ENCODE data around the gene UBE2J2.

UBE2J2 gene

GRCh38 chr1:1244192-1244811 is 29.4 kb downstream of the UBE2J2 start:
- Histone ChIP-seq H3K9ac (ENCODE audit: low read depth, low read length) (no peak overlapping the region), H3K4me1 (ENCODE audit: control insufficient read depth, insufficient read depth, low read length) (no peaks in the 10 kb centered on the region), H3K9me3 (ENCODE audit: control insufficient read depth, insufficient read depth, low read length) (no peaks in the 10 kb centered on the region), H3K4me3 (ENCODE audit: low read depth, low read length) (no peak overlapping the region), H3K27me3 (ENCODE audit: control insufficient read depth, insufficient read depth, low read length) (no peaks in the 10 kb centered on the region), H3K36me3 (ENCODE audit: control insufficient read depth, insufficient read depth, low read length) (peaks cover 6% of the 10 kb centered on the region)

- peaks cover 6% of the 10 kb centered on the region for H3K36me3 ChIP-seq (ENCODE audit: control insufficient read depth, insufficient read depth, low read length)
- H3K27me3 ChIP-seq (ENCODE audit: control insufficient read depth, insufficient read depth, low read length): no peaks in the 10 kb centered on the region
- no peaks in the 10 kb centered on the region for H3K4me1 ChIP-seq (ENCODE audit: control insufficient read depth, insufficient read depth, low read length)
- no peaks in the 10 kb centered on the region for H3K9me3 ChIP-seq (ENCODE audit: control insufficient read depth, insufficient read depth, low read length)
- no peak overlapping the region for H3K9ac ChIP-seq (ENCODE audit: low read depth, low read length)
- no peak overlapping the region for H3K4me3 ChIP-seq (ENCODE audit: low read depth, low read length)
Observed at GRCh38 chr1:1243807-1244191, 29.9 kb downstream of the UBE2J2 start.

- peaks cover 6% of the 10 kb centered on the region for H3K36me3 ChIP-seq (ENCODE audit: control insufficient read depth, insufficient read depth, low read length)
- no peaks in the 10 kb centered on the region for H3K4me1 ChIP-seq (ENCODE audit: control insufficient read depth, insufficient read depth, low read length)
- no peak overlapping the region for H3K4me3 ChIP-seq (ENCODE audit: low read depth, low read length)
- H3K9ac ChIP-seq (ENCODE audit: low read depth, low read length): no peak overlapping the region
- H3K27me3 ChIP-seq (ENCODE audit: control insufficient read depth, insufficient read depth, low read length): no peaks in the 10 kb centered on the region
- no peaks in the 10 kb centered on the region for H3K9me3 ChIP-seq (ENCODE audit: control insufficient read depth, insufficient read depth, low read length)
Observed at GRCh38 chr1:1243266-1243660, 30.4 kb downstream of the UBE2J2 start.

- H3K4me1 ChIP-seq (ENCODE audit: control insufficient read depth, insufficient read depth, low read length): no peaks in the 10 kb centered on the region
- no peaks in the 10 kb centered on the region for H3K27me3 ChIP-seq (ENCODE audit: control insufficient read depth, insufficient read depth, low read length)
Observed at GRCh38 chr1:1242461-1243265, 31.0 kb downstream of the UBE2J2 start.

GRCh38 chr1:1241588-1242219 is 31.9 kb downstream of the UBE2J2 start:
- H3K4me1 ChIP-seq (ENCODE audit: control insufficient read depth, insufficient read depth, low read length): no peaks in the 10 kb centered on the region

More at GRCh38 chr1:1242461-1243265, 31.0 kb downstream of the UBE2J2 start:
- Histone ChIP-seq H3K36me3 (ENCODE audit: control insufficient read depth, insufficient read depth, low read length) (peaks cover 6% of the 10 kb centered on the region), H3K4me3 (ENCODE audit: low read depth, low read length) (no peak overlapping the region), H3K9ac (ENCODE audit: low read depth, low read length) (no peak overlapping the region), H3K9me3 (ENCODE audit: control insufficient read depth, insufficient read depth, low read length) (no peaks in the 10 kb centered on the region)

GRCh38 chr1:1240822-1241587 is 32.6 kb downstream of the UBE2J2 start:
- H3K27me3 ChIP-seq (ENCODE audit: control insufficient read depth, insufficient read depth, low read length): no peaks in the 10 kb centered on the region
- H3K9me3 ChIP-seq (ENCODE audit: control insufficient read depth, insufficient read depth, low read length): no peaks in the 10 kb centered on the region
- no peak overlapping the region for H3K9ac ChIP-seq (ENCODE audit: low read depth, low read length)
- no peak overlapping the region for H3K4me3 ChIP-seq (ENCODE audit: low read depth, low read length)
- no peaks in the 10 kb centered on the region for H3K4me1 ChIP-seq (ENCODE audit: control insufficient read depth, insufficient read depth, low read length)
- H3K36me3 ChIP-seq (ENCODE audit: control insufficient read depth, insufficient read depth, low read length): peaks cover 6% of the 10 kb centered on the region

More at GRCh38 chr1:1241588-1242219, 31.9 kb downstream of the UBE2J2 start:
- H3K36me3 ChIP-seq (ENCODE audit: control insufficient read depth, insufficient read depth, low read length): peaks cover 6% of the 10 kb centered on the region
- H3K27me3 ChIP-seq (ENCODE audit: control insufficient read depth, insufficient read depth, low read length): no peaks in the 10 kb centered on the region
- no peak overlapping the region for H3K4me3 ChIP-seq (ENCODE audit: low read depth, low read length)
- no peaks in the 10 kb centered on the region for H3K9me3 ChIP-seq (ENCODE audit: control insufficient read depth, insufficient read depth, low read length)
- H3K9ac ChIP-seq (ENCODE audit: low read depth, low read length): no peak overlapping the region

GRCh38 chr1:1240348-1240732 is 33.3 kb downstream of the UBE2J2 start:
- no peaks in the 10 kb centered on the region for H3K9me3 ChIP-seq (ENCODE audit: control insufficient read depth, insufficient read depth, low read length)
- H3K9ac ChIP-seq (ENCODE audit: low read depth, low read length): no peak overlapping the region
- peaks cover 6% of the 10 kb centered on the region for H3K36me3 ChIP-seq (ENCODE audit: control insufficient read depth, insufficient read depth, low read length)
- no peaks in the 10 kb centered on the region for H3K27me3 ChIP-seq (ENCODE audit: control insufficient read depth, insufficient read depth, low read length)
- H3K4me3 ChIP-seq (ENCODE audit: low read depth, low read length): no peak overlapping the region
- H3K4me1 ChIP-seq (ENCODE audit: control insufficient read depth, insufficient read depth, low read length): no peaks in the 10 kb centered on the region

- H3K27me3 ChIP-seq (ENCODE audit: control insufficient read depth, insufficient read depth, low read length): no peaks in the 10 kb centered on the region
- H3K36me3 ChIP-seq (ENCODE audit: control insufficient read depth, insufficient read depth, low read length): peaks cover 7% of the 10 kb centered on the region
- no peak overlapping the region for H3K9ac ChIP-seq (ENCODE audit: low read depth, low read length)
- no peaks in the 10 kb centered on the region for H3K4me1 ChIP-seq (ENCODE audit: control insufficient read depth, insufficient read depth, low read length)
- no peaks in the 10 kb centered on the region for H3K9me3 ChIP-seq (ENCODE audit: control insufficient read depth, insufficient read depth, low read length)
- H3K4me3 ChIP-seq (ENCODE audit: low read depth, low read length): no peak overlapping the region
Observed at GRCh38 chr1:1239614-1240347, 33.9 kb downstream of the UBE2J2 start.

- no peak overlapping the region for H3K9ac ChIP-seq (ENCODE audit: low read depth, low read length)
Observed at GRCh38 chr1:1239227-1239613, 34.4 kb downstream of the UBE2J2 start.

GRCh38 chr1:1238702-1239178 is 34.9 kb downstream of the UBE2J2 start:
- Histone ChIP-seq H3K4me3 (ENCODE audit: low read depth, low read length) (no peak overlapping the region), H3K9me3 (ENCODE audit: control insufficient read depth, insufficient read depth, low read length) (no peaks in the 10 kb centered on the region), H3K36me3 (ENCODE audit: control insufficient read depth, insufficient read depth, low read length) (peaks cover 10% of the 10 kb centered on the region), H3K4me1 (ENCODE audit: control insufficient read depth, insufficient read depth, low read length) (no peaks in the 10 kb centered on the region), H3K9ac (ENCODE audit: low read depth, low read length) (no peak overlapping the region), H3K27me3 (ENCODE audit: control insufficient read depth, insufficient read depth, low read length) (no peaks in the 10 kb centered on the region)

More at GRCh38 chr1:1239227-1239613, 34.4 kb downstream of the UBE2J2 start:
- no peaks in the 10 kb centered on the region for H3K9me3 ChIP-seq (ENCODE audit: control insufficient read depth, insufficient read depth, low read length)
- peaks cover 10% of the 10 kb centered on the region for H3K36me3 ChIP-seq (ENCODE audit: control insufficient read depth, insufficient read depth, low read length)
- H3K27me3 ChIP-seq (ENCODE audit: control insufficient read depth, insufficient read depth, low read length): no peaks in the 10 kb centered on the region
- H3K4me1 ChIP-seq (ENCODE audit: control insufficient read depth, insufficient read depth, low read length): no peaks in the 10 kb centered on the region
- H3K4me3 ChIP-seq (ENCODE audit: low read depth, low read length): no peak overlapping the region
